HepG2 (cell line): ENCODE measurements around the gene SCARF1. TPM values are rescaled to one million over a fixed set of nuclear protein-coding genes. Genes with fewer than 3 reads are reported as not detected.
A peak's percentile ranks its signal among the peaks of the same experiment; 100 is the strongest.

Experiments
- ARNT2 ChIP-seq: sonication (generic); formaldehyde crosslinking; IDR thresholded peaks from 2 replicates; pipeline ENCODE4 v1.8.0; 2022; ENCODE audit warnings: mild to moderate bottlenecking, low read depth, missing genetic modification reagents, moderate library complexity
- ARNTL ChIP-seq: sonication (generic); formaldehyde crosslinking; IDR thresholded peaks from 2 replicates; pipeline ENCODE4 v1.4.0; 2020; ENCODE audit warnings: mild to moderate bottlenecking, missing genetic modification reagents
- CAMTA2 ChIP-seq: sonication (generic); formaldehyde crosslinking; IDR thresholded peaks from 2 replicates; pipeline ENCODE4 v1.4.0; 2020; ENCODE audit warnings: mild to moderate bottlenecking, missing genetic modification reagents, borderline replicate concordance
- CCAR2 ChIP-seq: fragments of 200-400 bp; formaldehyde crosslinking; optimal IDR thresholded peaks from 2 replicates; pipeline ENCODE3; 2018; ENCODE audit warnings: low read depth, mild to moderate bottlenecking, low read length, moderate library complexity
- CREB3 ChIP-seq: sonication (generic); formaldehyde crosslinking; IDR thresholded peaks from 2 replicates; pipeline ENCODE4 v1.5.0; 2020; ENCODE audit warnings: missing genetic modification reagents
- GABPB1 ChIP-seq: IDR thresholded peaks from 2 replicates; pipeline ENCODE4 v1.6.1; 2016; ENCODE audit warnings: mild to moderate bottlenecking, missing genetic modification reagents, moderate library complexity, missing compliant biosample characterization
- JDP2 ChIP-seq: sonication (generic); formaldehyde crosslinking; IDR thresholded peaks from 2 replicates; pipeline ENCODE4 v1.8.1; 2022; ENCODE audit warnings: missing genetic modification reagents, borderline replicate concordance
- JUNB ChIP-seq: sonication (generic); formaldehyde crosslinking; IDR thresholded peaks from 2 replicates; pipeline ENCODE4 v1.8.0; 2022; ENCODE audit warnings: missing genetic modification reagents, mild to moderate bottlenecking, borderline replicate concordance
- KAT2B ChIP-seq: fragments of 150-350 bp; IDR thresholded peaks from 2 replicates; pipeline ENCODE4 v1.6.1; 2014; ENCODE audit warnings: low read depth, low read length, borderline replicate concordance
- KDM3A ChIP-seq: IDR thresholded peaks from 2 replicates; pipeline ENCODE4 v1.6.1; 2018; ENCODE audit warnings: low read depth, missing compliant biosample characterization
- NCOA2 ChIP-seq: sonication (generic); formaldehyde crosslinking; IDR thresholded peaks from 2 replicates; pipeline ENCODE4 v1.8.0; 2022; ENCODE audit warnings: inconsistent platforms
- NKX3-1 ChIP-seq: sonication (generic); formaldehyde crosslinking; IDR thresholded peaks from 2 replicates; pipeline ENCODE4 v1.5.0; 2020; ENCODE audit warnings: missing genetic modification reagents
- NONO ChIP-seq, 2 experiments: fragments of 450-650 bp in 1 of 2; sonication (generic) in 1 of 2; formaldehyde crosslinking in 1 of 2; IDR thresholded peaks in 1 of 2; conservative IDR thresholded peaks in 1 of 2; 2 replicates each; pipeline versions ENCODE4 v1.6.1 to v1.8.0; 2017 to 2022; ENCODE audit warnings: mild to moderate bottlenecking in 1 of 2, missing genetic modification reagents in 1 of 2, moderate library complexity in 1 of 2
- NR2F6 ChIP-seq, 2 experiments: IDR thresholded peaks; 2 replicates each; pipeline ENCODE4 v1.6.1; 2016; ENCODE audit warnings: antibody characterized with exemption in 1 of 2, mild to moderate bottlenecking in 1 of 2
- THAP9 ChIP-seq: sonication (generic); formaldehyde crosslinking; IDR thresholded peaks from 2 replicates; pipeline ENCODE4; 2020; ENCODE audit warnings: missing genetic modification reagents, mild to moderate bottlenecking, borderline replicate concordance
- ZNF24 ChIP-seq: fragments of 450-650 bp; IDR thresholded peaks from 2 replicates; pipeline ENCODE4 v1.6.1; 2017; ENCODE audit warnings: antibody characterized with exemption, mild to moderate bottlenecking
- ZNF331 ChIP-seq: sonication (generic); formaldehyde crosslinking; IDR thresholded peaks from 2 replicates; pipeline ENCODE4 v1.4.0; 2020; ENCODE audit warnings: missing genetic modification reagents
- ZNF431 ChIP-seq: sonication (generic); formaldehyde crosslinking; IDR thresholded peaks from 2 replicates; pipeline ENCODE4 v1.9.0; 2022; ENCODE audit warnings: missing genetic modification reagents, low read depth, mild to moderate bottlenecking, borderline replicate concordance
- ZNF546 ChIP-seq: sonication (generic); formaldehyde crosslinking; conservative IDR thresholded peaks from 2 replicates; pipeline ENCODE4 v1.8.1; 2023; ENCODE audit warnings: mild to moderate bottlenecking, missing genetic modification reagents
- ZNF615 ChIP-seq: sonication (generic); formaldehyde crosslinking; IDR thresholded peaks from 2 replicates; pipeline ENCODE4 v1.5.0; 2020; ENCODE audit warnings: mild to moderate bottlenecking, missing genetic modification reagents, borderline replicate concordance
- polyA plus RNA-seq, 8 experiments: library from polyadenylated mRNA; depleted of rRNA in 3 of 8; stranded (reverse) in 7 of 8; unstranded in 1 of 8; fragments of >200 nt; fragmentation: Illumina TruSeq in 4 of 8; extraction: Trizol in 4 of 8; gene quantifications; 2 replicates each; pipeline versions ENCODE4 v1.2.1 to v1.2.3, GENCODE V29; 2011 to 2016; ENCODE audit warnings: low read depth in 4 of 8, missing spikeins in 1 of 8, mixed read lengths in 1 of 8; ENCODE audit not compliant: insufficient read depth in 1 of 8
- total RNA-seq, 5 experiments: library from RNA; depleted of rRNA; stranded (reverse); fragments of >200 nt; fragmentation: Illumina TruSeq; extraction: Trizol; gene quantifications; 2 replicates each; pipeline ENCODE4 v1.2.3, GENCODE V29; 2016; ENCODE audit warnings: low read depth in 1 of 5
- TF ChIP-seq, protein P1 (sequence below): sonication (generic); formaldehyde crosslinking; IDR thresholded peaks from 2 replicates; pipeline ENCODE4 v1.4.0; 2020; ENCODE audit warnings: mild to moderate bottlenecking, missing genetic modification reagents, borderline replicate concordance
- TF ChIP-seq, protein P2 (sequence below): sonication (generic); formaldehyde crosslinking; IDR thresholded peaks from 2 replicates; pipeline ENCODE4 v1.4.0; 2020; ENCODE audit warnings: missing genetic modification reagents, mild to moderate bottlenecking, borderline replicate concordance

The SCARF1 gene
- total and polyA plus RNA-seq, 2 of the 13 experiments (the other 11 are each of a cell fraction or from before 2014, with no cell fraction given) = 0.24 to 0.71 TPM

DNA sequence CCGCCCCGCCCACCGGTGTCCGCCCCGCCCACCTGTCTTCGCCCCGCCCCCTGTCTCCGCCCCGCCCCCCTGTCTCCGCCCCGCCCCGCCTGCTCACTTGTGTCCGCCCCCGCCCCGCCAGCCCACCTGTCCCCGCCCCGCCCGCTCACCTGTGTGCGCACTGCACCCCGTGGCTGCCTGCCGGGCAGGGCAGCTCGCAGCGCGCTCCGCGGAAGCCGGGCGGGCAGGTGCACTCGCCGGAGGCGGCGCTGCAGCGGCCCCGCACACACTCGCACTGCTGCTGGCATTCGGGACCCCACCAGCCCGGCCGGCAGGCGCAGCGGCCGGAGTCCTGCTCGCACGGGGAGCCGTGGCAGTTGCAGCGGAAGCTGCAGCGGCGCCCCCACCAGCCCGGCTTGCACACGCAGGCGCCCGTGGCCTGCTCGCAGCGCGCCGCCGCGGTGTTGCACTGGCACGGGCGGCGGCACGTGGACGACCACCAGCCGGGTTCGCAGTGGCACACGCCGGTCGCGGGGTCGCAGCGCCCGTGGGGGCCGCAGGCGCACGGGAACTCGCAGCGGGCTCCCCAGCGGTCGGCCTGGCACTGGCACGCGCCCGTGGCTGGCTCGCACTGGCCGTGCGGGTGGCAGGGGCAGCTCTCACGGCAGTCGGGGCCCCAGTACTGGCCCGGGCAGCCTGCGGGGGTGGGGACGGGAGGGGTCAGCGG is 2.1 kb downstream of the SCARF1 start (continued):
- TF ChIP-seq, protein P1, sequence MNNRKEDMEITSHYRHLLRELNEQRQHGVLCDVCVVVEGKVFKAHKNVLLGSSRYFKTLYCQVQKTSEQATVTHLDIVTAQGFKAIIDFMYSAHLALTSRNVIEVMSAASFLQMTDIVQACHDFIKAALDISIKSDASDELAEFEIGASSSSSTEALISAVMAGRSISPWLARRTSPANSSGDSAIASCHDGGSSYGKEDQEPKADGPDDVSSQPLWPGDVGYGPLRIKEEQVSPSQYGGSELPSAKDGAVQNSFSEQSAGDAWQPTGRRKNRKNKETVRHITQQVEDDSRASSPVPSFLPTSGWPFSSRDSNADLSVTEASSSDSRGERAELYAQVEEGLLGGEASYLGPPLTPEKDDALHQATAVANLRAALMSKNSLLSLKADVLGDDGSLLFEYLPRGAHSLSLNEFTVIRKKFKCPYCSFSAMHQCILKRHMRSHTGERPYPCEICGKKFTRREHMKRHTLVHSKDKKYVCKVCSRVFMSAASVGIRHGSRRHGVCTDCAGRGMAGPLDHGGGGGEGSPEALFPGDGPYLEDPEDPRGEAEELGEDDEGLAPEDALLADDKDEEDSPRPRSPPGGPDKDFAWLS (CRISPR knock-in tag) = 0 out of 2 replicates have a peak, but pooled peaks have one; percentile 27
- TF ChIP-seq KDM3A (no peak), ZNF24 (no peak), ZNF331 (no peak), CAMTA2 (CRISPR knock-in tag) (0 out of 2 replicates have a peak, but pooled peaks have one; percentile 40), ARNTL (CRISPR knock-in tag) (0 out of 2 replicates have a peak, but pooled peaks have one; percentile 22), NKX3-1 (no peak), NONO (IDR thresholded peaks at IDR 0.05) (no peak), NONO (CRISPR knock-in tag; conservative IDR thresholded peaks at IDR 0.05) (no peak), ZNF615 (CRISPR knock-in tag) (no peak), GABPB1 (CRISPR knock-in tag) (no peak; the same call in 1 of the 2 replicates), NCOA2 (CRISPR knock-in tag) (no peak), JDP2 (CRISPR knock-in tag) (no peak), NR2F6 (IDR thresholded peaks at IDR 0.05) (no peak), NR2F6 (CRISPR knock-in tag; IDR thresholded peaks at IDR 0.05) (no peak), CCAR2 (no peak), THAP9 (CRISPR knock-in tag) (no peak), ARNT2 (CRISPR knock-in tag) (peak; percentile 73; the same call in 1 of the 2 replicates), ZNF431 (CRISPR knock-in tag) (no peak), JUNB (CRISPR knock-in tag) (no peak), CREB3 (CRISPR knock-in tag) (no peak), ZNF546 (no peak), KAT2B (no peak)
- TF ChIP-seq, protein P2, sequence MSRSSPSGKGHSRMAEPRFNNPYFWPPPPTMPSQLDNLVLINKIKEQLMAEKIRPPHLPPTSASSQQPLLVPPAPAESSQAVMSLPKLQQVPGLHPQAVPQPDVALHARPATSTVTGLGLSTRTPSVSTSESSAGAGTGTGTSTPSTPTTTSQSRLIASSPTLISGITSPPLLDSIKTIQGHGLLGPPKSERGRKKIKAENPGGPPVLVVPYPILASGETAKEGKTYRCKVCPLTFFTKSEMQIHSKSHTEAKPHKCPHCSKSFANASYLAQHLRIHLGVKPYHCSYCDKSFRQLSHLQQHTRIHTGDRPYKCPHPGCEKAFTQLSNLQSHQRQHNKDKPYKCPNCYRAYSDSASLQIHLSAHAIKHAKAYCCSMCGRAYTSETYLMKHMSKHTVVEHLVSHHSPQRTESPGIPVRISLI (CRISPR knock-in tag) = no peak
